ENCODE results near the gene ABCA7. TPM values are rescaled to one million over a fixed set of nuclear protein-coding genes. Genes with fewer than 3 reads are reported as not detected.

ABCA7 gene
- total and polyA plus RNA-seq, 7 experiments from 2014 or later, result 6.6 to 323 (median 126) TPM

DNA sequence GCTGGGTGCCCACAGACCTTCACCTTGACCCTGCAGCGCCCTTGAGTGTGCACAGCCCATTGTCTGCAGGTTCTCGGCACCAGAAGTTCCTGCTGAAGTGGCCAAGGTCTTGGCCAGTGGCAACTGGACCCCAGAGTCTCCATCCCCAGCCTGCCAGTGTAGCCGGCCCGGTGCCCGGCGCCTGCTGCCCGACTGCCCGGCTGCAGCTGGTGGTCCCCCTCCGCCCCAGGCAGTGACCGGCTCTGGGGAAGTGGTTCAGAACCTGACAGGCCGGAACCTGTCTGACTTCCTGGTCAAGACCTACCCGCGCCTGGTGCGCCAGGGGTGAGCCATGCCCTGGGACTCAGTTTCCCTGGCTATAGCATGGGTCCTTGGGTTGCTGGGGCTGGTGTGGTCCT is 15.1 kb downstream of the ABCA7 start:
- ChIA-PET POLR2A (interaction anchor here (1.6 to 37.6 kb wide), 3 partner anchors 10 to 35 kb away, joined by 5 to 2022 read pairs (median 55); partner anchors contain the start of genes ARHGAP45, GPX4 and POLR2E), CTCF (interaction anchor here (0.7 to 5.5 kb wide), 3 partner anchors 11 to 139 kb away, joined by 3 to 28 read pairs (median 4); partner anchors contain the start of gene ARHGAP45)
- Mint-ChIP-seq H3K27me3 (no peaks in the 10 kb centered on the region), H3K9me3 (peaks cover 0 to 28% (median 8%) of the 10 kb centered on the region in 11 donors), H3K36me3 (peaks cover 5 to 54% (median 22%) of the 10 kb centered on the region in 5 donors), H3K4me3 (no peak overlapping the region), H3K27ac (no peak overlapping the region), H3K4me1 (peaks cover 8 to 39% (median 25%) of the 10 kb centered on the region in 7 donors)
- Histone ChIP-seq H3K27me3 (ENCODE audit: control insufficient read depth in 2 of 2, insufficient read depth in 2 of 2, low read length in 2 of 2) (no peaks in the 10 kb centered on the region), H3K9me3 (ENCODE audit: control insufficient read depth in 2 of 3, low read length in 3 of 3) (peaks cover 0 to 23% (median 0%) of the 10 kb centered on the region in 3 experiments), H3K27ac (ENCODE audit: low read depth, low read length) (no peak overlapping the region), H3K4me3 (ENCODE audit: low read length) (no peak overlapping the region), H3K36me3 (ENCODE audit: control insufficient read depth in 2 of 3, insufficient read depth in 3 of 3, low read length in 3 of 3) (peaks cover 0 to 58% (median 0%) of the 10 kb centered on the region in 3 experiments), H3K4me1 (ENCODE audit: control insufficient read depth in 2 of 2, insufficient read depth in 2 of 2, low read length in 2 of 2) (peaks cover 14 to 15% of the 10 kb centered on the region in 2 donors)
- ATAC-seq, result no peak
- intact Hi-C loops (cut with micrococcal nuclease), result no loop called here
- no peak for DNase-seq

GRCh38 chr19:1055886-1056620 is 16.1 kb downstream of the ABCA7 start:
- peaks cover 0 to 23% (median 0%) of the 10 kb centered on the region in 3 experiments for H3K9me3 ChIP-seq (ENCODE audit: control insufficient read depth in 2 of 3, low read length in 3 of 3)
- POLR2A ChIA-PET, result interaction anchor here (0.6 to 37.6 kb wide), 8 partner anchors 8 to 213 kb away, joined by 3 to 2022 read pairs (median 4); partner anchors contain the start of genes ARHGAP45, CIRBP, CNN2 and GPX4
- CTCF ChIA-PET, result interaction anchor here (0.6 to 5.5 kb wide), 5 partner anchors 10 to 132 kb away, joined by 3 to 28 read pairs (median 6); partner anchors contain the start of gene ARHGAP45
- Mint-ChIP-seq H3K4me3 (no peak overlapping the region), H3K36me3 (peaks cover 5 to 54% (median 22%) of the 10 kb centered on the region in 5 donors), H3K4me1 (peaks cover 8 to 39% (median 25%) of the 10 kb centered on the region in 7 donors), H3K9me3 (peaks cover 0 to 28% (median 8%) of the 10 kb centered on the region in 11 donors), H3K27ac (peak overlapping the region in 2 of 9 donors; percentile 22 to 33), H3K27me3 (no peaks in the 10 kb centered on the region)
- H3K27ac ChIP-seq (ENCODE audit: low read depth, low read length), result no peak overlapping the region
- DNase-seq (no peak), ATAC-seq (no peak)
- peaks cover 0 to 55% (median 0%) of the 10 kb centered on the region in 3 experiments for H3K36me3 ChIP-seq (ENCODE audit: control insufficient read depth in 2 of 3, insufficient read depth in 3 of 3, low read length in 3 of 3)
- peaks cover 14 to 15% of the 10 kb centered on the region in 2 donors for H3K4me1 ChIP-seq (ENCODE audit: control insufficient read depth in 2 of 2, insufficient read depth in 2 of 2, low read length in 2 of 2)
- intact Hi-C loops (cut with micrococcal nuclease), result loop anchor here in 1 of 2 donors (2.0 kb wide), 1 partner anchor 15 kb away; the partner anchor contains the start of gene ABCA7
- no peak overlapping the region for H3K4me3 ChIP-seq (ENCODE audit: low read length)
- no peaks in the 10 kb centered on the region for H3K27me3 ChIP-seq (ENCODE audit: control insufficient read depth in 2 of 2, insufficient read depth in 2 of 2, low read length in 2 of 2)

- H3K27ac Mint-ChIP-seq, result peak overlapping the region; percentile 28 to 93 (median 79)
- Histone ChIP-seq H3K27me3 (ENCODE audit: control insufficient read depth in 2 of 2, insufficient read depth in 2 of 2, low read length in 2 of 2) (no peaks in the 10 kb centered on the region), H3K4me3 (ENCODE audit: low read length) (no peak overlapping the region), H3K27ac (ENCODE audit: low read depth, low read length) (peak overlapping the region; percentile 10), H3K36me3 (ENCODE audit: control insufficient read depth in 2 of 3, insufficient read depth in 3 of 3, low read length in 3 of 3) (peaks cover 0 to 63% (median 0%) of the 10 kb centered on the region in 3 experiments), H3K4me1 (ENCODE audit: control insufficient read depth in 2 of 2, insufficient read depth in 2 of 2, low read length in 2 of 2) (peaks cover 14 to 15% of the 10 kb centered on the region in 2 donors), H3K9me3 (ENCODE audit: control insufficient read depth in 2 of 3, low read length in 3 of 3) (peaks cover 0 to 23% (median 0%) of the 10 kb centered on the region in 3 experiments)
- ATAC-seq (peak; percentile 67), DNase-seq (peak in 4 of 9 donors; percentile 35 to 54 (median 46))
- POLR2A ChIA-PET, result interaction anchor here (0.8 to 37.6 kb wide), 12 partner anchors 9 to 212 kb away, joined by 3 to 2022 read pairs (median 4); partner anchors contain the start of genes ABCA7, ARHGAP45, CIRBP and CNN2
- intact Hi-C loops (cut with micrococcal nuclease), result loop anchor here in 1 of 2 donors (1.0 to 2.0 kb wide), 4 partner anchors 8 to 183 kb away; partner anchors contain the start of gene ABCA7
- CTCF ChIA-PET, result interaction anchor here (0.6 to 5.5 kb wide), 13 partner anchors 9 to 273 kb away, joined by 3 to 28 read pairs (median 3); partner anchors contain the start of gene ARHGAP45
- peaks cover 0 to 28% (median 8%) of the 10 kb centered on the region in 11 donors for H3K9me3 Mint-ChIP-seq
- no peaks in the 10 kb centered on the region for H3K27me3 Mint-ChIP-seq
- peak overlapping the region in 6 of 10 donors; percentile 13 to 64 (median 48) for H3K4me3 Mint-ChIP-seq
- peaks cover 7 to 33% (median 23%) of the 10 kb centered on the region in 7 donors for H3K4me1 Mint-ChIP-seq
- H3K36me3 Mint-ChIP-seq, result peaks cover 5 to 50% (median 19%) of the 10 kb centered on the region in 5 donors
These were observed 17.4 kb downstream of the ABCA7 start for GRCh38 chr19:1057176-1057855.

DNA sequence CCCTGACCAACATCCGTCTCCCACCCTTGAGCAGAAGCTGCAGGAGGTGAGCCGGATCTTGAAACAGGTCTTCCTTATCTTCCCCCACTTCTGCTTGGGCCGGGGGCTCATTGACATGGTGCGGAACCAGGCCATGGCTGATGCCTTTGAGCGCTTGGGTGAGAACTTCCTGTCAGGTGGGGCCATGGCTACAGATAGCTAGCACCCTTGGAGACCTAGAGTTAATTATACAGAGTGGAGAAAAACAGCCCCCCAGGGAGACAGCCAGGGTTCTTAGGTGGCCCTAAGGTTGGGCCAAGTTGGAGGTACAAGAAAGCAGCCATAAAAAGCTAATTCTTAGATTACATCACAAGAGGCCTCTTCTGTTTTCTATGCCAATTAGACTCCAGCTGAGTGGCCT is 18.2 kb downstream of the ABCA7 start:
- intact Hi-C loops (cut with micrococcal nuclease), result no loop called here
- CTCF ChIA-PET, result interaction anchor here (0.6 to 5.5 kb wide), 13 partner anchors 8 to 273 kb away, joined by 3 to 28 read pairs (median 3); partner anchors contain the start of gene ARHGAP45
- Mint-ChIP-seq H3K4me1 (peaks cover 11 to 28% (median 21%) of the 10 kb centered on the region in 7 donors), H3K9me3 (peaks cover 0 to 28% (median 8%) of the 10 kb centered on the region in 11 donors), H3K4me3 (peak overlapping the region in 7 of 10 donors; percentile 4 to 64 (median 44)), H3K36me3 (peaks cover 5 to 45% (median 21%) of the 10 kb centered on the region in 5 donors), H3K27ac (peak overlapping the region; percentile 18 to 93 (median 75)), H3K27me3 (no peaks in the 10 kb centered on the region)
- peak in 1 of 9 donors; percentile 14 for DNase-seq
- Histone ChIP-seq H3K4me3 (ENCODE audit: low read length) (no peak overlapping the region), H3K4me1 (ENCODE audit: control insufficient read depth in 2 of 2, insufficient read depth in 2 of 2, low read length in 2 of 2) (peaks cover 15 to 16% of the 10 kb centered on the region in 2 donors), H3K9me3 (ENCODE audit: control insufficient read depth in 2 of 3, low read length in 3 of 3) (peaks cover 0 to 23% (median 0%) of the 10 kb centered on the region in 3 experiments), H3K36me3 (ENCODE audit: control insufficient read depth in 2 of 3, insufficient read depth in 3 of 3, low read length in 3 of 3) (peaks cover 0 to 64% (median 0%) of the 10 kb centered on the region in 3 experiments), H3K27me3 (ENCODE audit: control insufficient read depth in 2 of 2, insufficient read depth in 2 of 2, low read length in 2 of 2) (no peaks in the 10 kb centered on the region), H3K27ac (ENCODE audit: low read depth, low read length) (no peak overlapping the region)
- POLR2A ChIA-PET, result interaction anchor here (0.8 to 37.6 kb wide), 11 partner anchors 9 to 211 kb away, joined by 3 to 2022 read pairs (median 5); partner anchors contain the start of genes ABCA7, ARHGAP45, CIRBP and GPX4
- ATAC-seq, result no peak

GRCh38 chr19:1060689-1061088 is 20.8 kb downstream of the ABCA7 start:
- ChIA-PET POLR2A (interaction anchor here (0.7 to 37.6 kb wide), 5 partner anchors 12 to 183 kb away, joined by 3 to 2022 read pairs (median 3); partner anchors contain the start of genes GPX4, POLR2E and RNU6-2), CTCF (interaction anchor here (0.7 to 1.4 kb wide), 2 partner anchors 14 to 27 kb away, joined by 3 read pairs; no protein-coding TSS in a partner anchor)
- H3K4me1 Mint-ChIP-seq, result peaks cover 26 to 43% (median 35%) of the 10 kb centered on the region in 7 donors
- peaks cover 0 to 39% (median 0%) of the 10 kb centered on the region in 3 experiments for H3K36me3 ChIP-seq (ENCODE audit: control insufficient read depth in 2 of 3, insufficient read depth in 3 of 3, low read length in 3 of 3)
- H3K4me3 Mint-ChIP-seq, result no peak overlapping the region
- intact Hi-C loops (cut with micrococcal nuclease), result no loop called here
- peaks cover 0 to 23% (median 0%) of the 10 kb centered on the region in 3 experiments for H3K9me3 ChIP-seq (ENCODE audit: control insufficient read depth in 2 of 3, low read length in 3 of 3)
- H3K27ac Mint-ChIP-seq, result no peak overlapping the region
- ATAC-seq (no peak), DNase-seq (no peak)
- H3K27ac ChIP-seq (ENCODE audit: low read depth, low read length), result no peak overlapping the region
- peaks cover 0 to 28% (median 8%) of the 10 kb centered on the region in 11 donors for H3K9me3 Mint-ChIP-seq
- H3K27me3 Mint-ChIP-seq, result no peaks in the 10 kb centered on the region
- H3K4me3 ChIP-seq (ENCODE audit: low read length), result no peak overlapping the region
- peaks cover 29 to 36% of the 10 kb centered on the region in 2 donors for H3K4me1 ChIP-seq (ENCODE audit: control insufficient read depth in 2 of 2, insufficient read depth in 2 of 2, low read length in 2 of 2)
- no peaks in the 10 kb centered on the region for H3K27me3 ChIP-seq (ENCODE audit: control insufficient read depth in 2 of 2, insufficient read depth in 2 of 2, low read length in 2 of 2)
- peaks cover 5 to 38% (median 22%) of the 10 kb centered on the region in 5 donors for H3K36me3 Mint-ChIP-seq
